GM19452 (cell line): Measurements from ENCODE around the gene CRTAC1.

Source experiments
- ATAC-seq: cut with Tn5 transposase; IDR thresholded peaks from one replicate; pipeline ENCODE4 v1.9.1; 2021; ENCODE audit not compliant: unreplicated experiment

Gene CRTAC1

GRCh38 chr10:97873569-97873968, 156.9 kb downstream of the CRTAC1 start:
- no peak for ATAC-seq

DNA sequence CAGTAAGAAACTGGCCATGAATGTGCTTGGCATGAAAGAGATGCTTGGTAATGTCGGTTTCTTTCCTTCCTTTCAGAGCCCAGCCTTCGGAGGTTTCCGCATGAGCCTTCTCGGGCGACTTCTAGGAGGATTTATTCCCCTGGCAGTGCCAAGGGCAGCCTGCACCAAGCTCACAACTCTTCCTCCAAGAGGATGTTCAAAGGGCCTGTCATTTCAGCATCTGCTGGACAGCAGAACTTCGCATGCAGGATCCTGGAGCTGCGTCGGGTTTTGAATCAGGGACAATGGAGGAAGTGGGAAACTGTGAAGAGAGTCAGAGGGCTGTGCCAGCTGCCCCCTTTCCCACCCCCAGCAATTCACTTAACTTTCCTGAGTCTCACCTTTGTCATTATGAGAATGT, 159.4 kb downstream of the CRTAC1 start:
- ATAC-seq = no peak

- ATAC-seq = peak; percentile 99
Observed at GRCh38 chr10:97869091-97870042, 161.1 kb downstream of the CRTAC1 start.

DNA sequence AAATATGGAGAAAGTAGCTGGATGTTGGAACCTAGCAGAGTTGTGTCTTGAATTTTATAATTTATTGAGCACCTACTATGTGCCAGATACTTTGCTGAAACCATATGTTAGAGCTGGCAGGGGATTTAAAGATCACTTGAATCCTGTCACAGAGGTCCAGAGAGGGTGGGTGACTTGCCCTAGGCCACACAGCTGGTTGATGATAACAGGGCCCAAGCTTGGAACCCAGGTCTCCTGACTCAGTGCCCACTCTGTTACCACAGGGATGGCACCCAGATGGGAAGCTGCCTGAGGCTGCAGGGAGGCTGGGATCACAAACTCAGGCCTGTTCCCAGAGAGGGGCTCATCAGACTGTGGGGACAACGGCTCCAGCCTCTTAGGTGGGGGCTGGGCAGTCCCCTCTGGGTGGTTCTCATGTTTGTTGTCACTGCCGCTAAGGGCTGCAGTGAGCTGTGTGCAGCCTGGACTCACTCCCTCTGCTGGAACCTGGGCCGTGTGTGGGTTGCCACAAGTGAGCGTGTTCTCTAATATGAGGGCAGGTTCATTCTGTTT, 162.2 kb downstream of the CRTAC1 start:
- no peak for ATAC-seq

DNA sequence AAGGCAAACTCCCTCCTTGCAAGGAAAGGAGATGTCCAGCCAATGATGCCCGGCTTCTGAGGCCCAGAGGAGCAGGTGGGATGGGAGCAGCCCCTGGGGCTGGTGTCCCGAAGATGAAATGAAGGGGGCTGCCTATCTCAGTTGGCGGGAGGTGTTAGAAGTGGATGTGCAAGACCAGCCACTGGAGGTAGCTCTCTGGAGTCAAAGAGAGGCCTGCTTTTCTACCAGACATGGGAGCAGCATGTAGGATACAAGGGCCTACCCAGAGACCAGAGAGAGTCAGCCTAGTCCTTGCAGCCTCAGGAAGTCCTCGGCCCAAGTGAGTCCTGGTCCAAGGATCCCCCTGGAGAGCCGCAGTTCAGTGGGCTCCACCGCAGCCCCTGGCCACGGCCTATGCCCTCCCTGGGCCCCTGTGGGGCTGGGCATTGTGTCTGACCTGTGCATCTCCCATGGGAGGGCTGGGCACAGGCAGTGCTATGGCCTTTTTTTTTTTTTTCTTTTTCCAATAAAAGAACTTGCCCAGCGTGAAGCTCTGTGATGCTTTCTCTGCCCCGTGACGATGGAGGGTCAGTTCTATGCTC, 163.1 kb downstream of the CRTAC1 start:
- no peak for ATAC-seq

DNA sequence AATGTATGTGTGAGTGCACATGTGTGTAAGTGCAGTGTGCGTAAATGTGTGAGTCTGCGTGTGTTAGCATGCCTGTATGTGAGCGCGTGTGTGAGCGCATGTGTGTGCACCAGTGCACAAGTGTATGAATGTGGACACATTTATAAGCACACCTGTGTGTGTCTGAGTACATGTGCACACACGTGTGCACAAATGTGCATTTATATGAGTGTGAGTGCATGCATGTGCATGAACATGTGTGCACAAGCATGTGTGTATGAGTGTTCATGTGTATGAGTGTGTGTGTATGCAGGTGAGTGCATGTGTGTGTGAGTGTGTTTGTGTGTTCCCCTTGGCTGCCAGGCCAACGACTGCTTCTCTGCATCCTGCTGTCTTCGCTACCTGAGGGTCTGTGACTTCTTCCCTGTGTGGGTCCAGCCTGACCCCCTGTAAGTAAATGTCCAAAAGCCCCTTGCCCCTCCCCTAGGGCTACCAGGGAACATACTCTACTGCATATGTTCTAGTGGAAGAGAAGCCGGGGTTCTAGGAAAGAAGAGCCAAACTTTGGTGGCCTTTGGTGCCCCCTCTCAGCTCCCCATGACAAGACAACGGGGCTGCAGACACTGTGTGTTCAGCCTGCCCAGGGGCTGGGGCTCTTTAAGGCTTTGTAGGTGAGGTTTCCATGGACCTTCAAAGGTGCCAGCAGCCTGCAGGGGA, 163.7 kb downstream of the CRTAC1 start:
- no peak for ATAC-seq

DNA sequence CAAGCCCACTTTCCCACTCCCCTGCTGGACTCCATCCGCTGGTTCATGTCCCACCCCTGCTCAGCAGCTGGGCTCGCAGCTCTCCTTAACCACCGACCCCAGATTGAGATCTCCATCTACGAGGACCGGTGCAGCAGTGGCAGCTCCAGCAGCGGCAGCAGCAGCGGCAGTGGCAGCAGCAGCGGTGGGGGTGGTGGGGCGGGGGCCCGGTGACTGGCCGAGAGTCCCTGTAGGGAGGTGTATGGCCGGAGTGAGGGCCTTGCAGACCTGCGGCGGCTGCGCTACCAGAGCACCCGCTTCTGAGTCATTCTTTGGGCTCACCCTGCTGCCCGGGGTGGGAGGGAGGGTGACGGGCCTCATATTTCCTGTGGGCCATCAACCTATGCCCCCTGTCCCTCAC, 164.9 kb downstream of the CRTAC1 start:
- no peak for ATAC-seq

DNA sequence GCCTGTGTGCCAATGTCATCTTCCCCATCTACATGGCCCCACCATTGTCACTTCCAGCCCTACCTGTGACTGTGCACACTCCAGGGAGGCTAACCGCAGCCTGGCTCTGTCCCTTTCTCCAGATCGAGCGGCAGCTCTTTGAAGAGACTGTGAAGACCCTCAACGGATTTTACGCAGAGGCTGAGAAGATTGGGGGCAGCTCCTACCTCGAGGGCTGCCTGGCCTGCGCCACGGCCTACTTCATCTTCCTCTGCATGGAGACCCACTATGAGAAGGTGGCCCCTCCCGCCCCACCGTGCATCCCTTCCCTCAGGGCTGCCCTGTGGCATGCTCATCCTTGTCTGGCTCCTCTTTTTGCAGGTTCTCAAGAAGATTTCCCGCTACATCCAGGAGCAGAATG, 166.6 kb downstream of the CRTAC1 start:
- ATAC-seq = no peak

DNA sequence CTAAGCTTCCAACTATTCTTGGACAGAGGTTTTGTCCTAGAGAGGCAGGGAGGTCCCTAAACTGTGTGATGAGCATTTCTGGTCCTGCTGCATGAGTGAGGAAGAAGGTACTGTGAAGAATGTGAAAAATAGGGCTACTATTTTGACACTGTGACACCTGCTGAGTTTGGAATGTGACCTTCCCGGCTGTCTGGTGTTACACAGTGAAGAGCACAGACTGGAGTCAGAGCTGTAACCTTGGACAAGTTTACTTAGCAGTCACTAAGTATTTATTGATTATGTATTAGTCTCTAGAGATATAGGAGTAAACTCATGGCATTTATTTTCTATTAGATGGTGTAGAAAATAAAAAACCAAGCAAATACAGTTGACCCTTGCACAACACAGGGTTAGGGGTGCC, 168.5 kb downstream of the CRTAC1 start:
- ATAC-seq = no peak

DNA sequence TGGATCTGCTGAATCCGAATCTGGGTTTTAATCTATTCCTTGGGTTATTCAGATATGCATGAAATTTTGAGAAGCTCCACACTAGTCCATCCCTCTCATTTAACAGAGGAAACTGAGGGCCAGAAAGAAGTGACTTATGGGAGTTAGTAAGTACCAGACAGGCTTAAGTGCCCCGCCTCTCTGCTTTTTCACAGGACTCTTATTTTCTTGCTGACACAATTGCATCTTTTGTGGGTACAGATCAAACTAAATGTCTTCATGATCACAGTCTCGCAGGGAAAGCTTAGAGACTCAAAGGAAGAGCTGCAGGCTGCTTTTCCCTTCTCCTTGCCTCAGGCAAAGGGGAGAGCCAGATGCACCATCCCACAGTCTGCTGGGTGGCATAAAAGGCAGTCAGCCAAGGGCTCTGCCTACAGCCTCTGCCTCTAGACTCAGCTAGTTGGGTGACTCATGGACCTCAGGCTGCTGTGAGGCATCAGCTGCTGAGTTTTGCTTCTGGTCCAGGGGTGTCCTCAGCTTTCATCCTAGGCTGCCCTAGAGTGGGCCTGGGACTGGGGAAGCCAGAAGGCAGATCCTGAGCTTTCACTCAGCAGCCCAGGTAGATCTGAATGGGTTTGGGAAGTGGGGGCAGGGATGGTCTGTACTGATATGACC, 169.2 kb downstream of the CRTAC1 start:
- no peak for ATAC-seq

DNA sequence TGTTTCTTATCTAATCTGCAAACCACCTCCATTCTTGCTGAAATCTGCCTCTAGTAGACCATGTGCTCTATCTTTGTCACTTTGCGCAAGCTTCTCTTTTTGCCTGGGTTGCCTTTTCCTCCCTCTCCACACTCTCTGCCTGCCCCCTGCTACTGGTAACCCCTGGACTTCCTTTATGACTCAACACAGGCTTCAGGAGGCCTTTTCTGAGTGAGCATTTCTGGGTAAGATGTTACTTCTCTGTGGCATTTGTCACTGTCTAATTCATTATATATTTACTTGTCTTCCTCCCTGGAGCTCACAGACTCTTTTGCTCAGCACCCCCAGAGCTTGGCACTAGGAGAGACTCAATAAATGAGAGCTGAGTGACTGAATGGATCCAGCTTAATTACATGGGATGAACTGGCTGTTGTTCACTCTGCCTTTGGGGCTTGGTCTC, 172.4 kb downstream of the CRTAC1 start:
- no peak for ATAC-seq

DNA sequence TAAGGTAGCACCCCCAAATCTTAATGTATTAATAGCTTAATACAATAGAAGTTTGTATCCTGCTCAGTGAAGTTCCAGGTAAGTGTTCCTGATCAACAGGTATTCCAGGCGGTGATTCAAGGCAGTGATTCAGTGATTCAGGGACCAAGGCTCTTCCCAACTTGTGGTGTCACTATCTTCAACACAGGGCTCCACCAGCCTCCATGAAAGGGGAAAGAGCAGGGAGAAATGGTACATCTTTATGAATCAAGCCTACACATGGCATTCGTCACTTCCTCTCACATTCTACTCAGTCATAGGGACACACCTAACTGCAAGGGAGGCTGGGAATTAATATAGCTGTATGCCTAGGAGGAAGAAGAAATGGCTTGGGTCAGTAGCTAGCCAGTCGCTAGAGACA, 175.7 kb downstream of the CRTAC1 start:
- no peak for ATAC-seq

DNA sequence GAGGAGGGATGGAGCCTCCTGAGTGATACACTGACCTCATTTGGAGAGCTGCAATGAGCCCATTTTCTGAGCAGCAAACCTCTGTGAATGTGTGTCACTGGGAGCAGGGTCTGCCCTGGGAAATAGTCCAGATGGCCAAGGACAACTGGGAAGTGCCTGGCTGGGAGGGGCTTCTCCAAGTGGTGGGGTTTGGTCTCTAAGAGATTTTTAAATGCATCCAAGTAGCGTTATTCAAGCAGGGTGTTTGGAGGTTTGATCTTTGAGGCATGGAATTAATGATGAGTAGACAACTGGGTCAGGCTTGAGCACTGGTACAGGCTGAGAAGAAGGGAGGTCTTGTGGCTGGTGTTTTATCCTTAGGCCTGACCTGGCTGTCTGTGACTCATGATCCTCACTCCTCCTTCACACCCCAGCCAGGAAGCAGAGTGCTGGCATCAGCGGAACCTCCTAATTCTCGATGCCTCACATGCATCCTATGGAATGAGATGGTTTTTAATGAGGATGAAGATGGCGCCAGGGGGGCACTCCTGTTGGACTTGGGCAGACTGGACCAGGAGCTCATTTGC, 177.5 kb downstream of the CRTAC1 start:
- no peak for ATAC-seq

DNA sequence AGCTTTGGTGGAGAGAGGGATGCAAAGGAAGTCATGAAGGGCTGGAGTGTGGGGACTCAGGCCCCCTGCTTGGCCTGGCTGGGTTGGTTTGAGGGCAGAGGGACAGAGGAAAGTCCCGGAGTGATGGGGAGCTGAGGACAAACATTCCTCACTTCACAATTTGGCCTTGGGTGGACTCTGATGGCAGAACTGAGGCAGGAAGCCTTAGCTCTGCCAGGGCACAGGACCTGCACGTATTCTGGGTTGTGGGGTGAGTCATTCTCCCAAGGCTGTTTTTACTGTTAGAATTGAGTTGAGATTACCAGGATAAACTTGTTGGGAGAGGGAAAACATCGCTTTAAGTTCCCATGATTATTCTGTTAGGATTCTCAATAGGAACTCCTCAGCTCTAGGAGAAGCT, 178.1 kb downstream of the CRTAC1 start:
- no peak for ATAC-seq

DNA sequence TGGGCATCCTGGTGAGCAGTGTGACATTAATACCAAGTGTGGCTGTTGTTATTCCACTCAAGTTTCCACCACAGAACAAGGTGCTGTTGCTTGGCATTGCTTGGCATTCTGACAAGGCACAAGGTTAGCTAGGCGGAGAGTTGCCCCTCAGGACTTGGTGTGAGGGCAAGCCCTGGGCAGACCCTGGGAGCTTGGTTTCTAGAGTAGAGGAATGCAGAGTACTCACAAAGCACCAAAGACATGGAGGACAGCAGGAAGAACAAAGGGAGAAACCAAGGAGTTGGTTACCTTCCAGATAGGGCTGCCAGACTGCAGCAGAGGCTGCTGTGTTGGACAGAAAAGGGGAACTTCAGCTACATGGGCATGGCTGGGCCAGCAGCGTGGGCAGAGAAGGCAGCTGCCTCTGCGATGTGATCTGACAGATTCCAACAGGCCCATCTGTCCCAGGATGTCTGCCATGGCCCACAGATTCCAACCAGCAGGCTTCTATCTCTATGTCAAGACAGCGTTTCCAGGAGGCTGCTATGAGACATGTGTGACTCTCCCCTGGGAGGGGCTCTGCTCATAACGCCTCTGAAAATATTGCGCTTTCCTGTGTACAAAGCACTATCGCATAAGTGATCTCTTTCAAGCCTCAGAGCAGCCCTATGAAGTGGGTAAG, 178.9 kb downstream of the CRTAC1 start:
- ATAC-seq = no peak

GRCh38 chr10:97850446-97850845, 180.0 kb downstream of the CRTAC1 start:
- no peak for ATAC-seq

- ATAC-seq = peak; percentile 72
Observed at GRCh38 chr10:97849687-97850402, 180.6 kb downstream of the CRTAC1 start, which contains the start of gene GOLGA7B. Gene GOLGA7B (plus strand): TSS chr10:97849843. CDS start chr10:97850304, 461 bp downstream.

DNA sequence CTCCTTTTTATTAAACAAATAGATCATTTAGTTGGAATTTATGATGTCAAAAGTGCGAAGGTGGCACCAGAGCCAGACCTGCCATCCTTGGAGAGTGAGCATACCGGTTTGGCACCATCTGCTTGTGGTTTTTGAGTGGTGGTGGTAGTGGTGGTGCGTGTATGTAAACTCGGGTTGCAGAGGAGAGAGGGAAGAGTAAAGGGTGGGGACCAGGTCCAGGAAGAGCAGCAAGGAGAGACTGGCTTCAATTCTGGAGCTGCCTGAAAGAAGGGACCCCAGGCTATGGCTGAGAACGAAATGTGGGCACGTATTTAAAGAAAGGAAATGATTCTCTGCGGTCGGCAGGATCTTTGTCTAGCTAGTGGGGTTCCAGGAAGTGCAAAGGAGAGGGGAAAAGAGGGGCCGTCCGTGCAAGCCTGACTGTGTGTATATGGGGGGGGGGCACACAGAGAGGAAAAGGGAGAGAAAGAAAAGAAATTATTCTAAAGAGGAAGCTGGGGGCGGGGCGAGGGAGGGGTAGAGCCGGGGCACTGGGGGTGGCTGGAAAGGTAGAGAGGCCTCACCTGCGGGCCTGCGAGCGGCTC, 181.2 kb downstream of the CRTAC1 start:
- peak; percentile 12 for ATAC-seq

DNA sequence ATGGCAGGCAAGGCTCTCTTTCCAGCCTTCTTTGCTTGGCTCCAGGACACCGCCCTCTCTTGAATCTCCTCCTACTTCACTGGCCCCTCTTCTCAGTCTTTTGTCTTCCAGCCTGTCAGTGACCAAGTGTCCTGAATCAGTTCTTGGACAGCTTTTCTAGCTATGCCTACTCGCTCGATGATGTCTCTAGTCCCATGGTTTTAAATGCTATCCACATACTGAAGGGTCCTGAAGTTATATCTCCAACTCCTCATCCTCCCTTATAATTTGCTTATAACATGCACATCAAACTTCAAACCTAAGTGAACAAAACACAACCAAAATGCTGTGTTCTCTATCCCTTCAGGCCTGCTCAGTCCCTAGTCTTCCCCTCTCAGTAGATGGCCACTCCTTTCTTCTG, 185.7 kb downstream of the CRTAC1 start:
- no peak for ATAC-seq
